Measurements from ENCODE around the gene USP12.
A peak's percentile ranks its signal among the peaks of the same experiment; 100 is the strongest.

- peak in 3 of 6 experiments; percentile 39 to 46 (median 41) for TF ChIP-seq CTCF (IDR thresholded peaks at IDR 0.05)
- no peak for TF ChIP-seq POLR2A (IDR thresholded peaks at IDR 0.05)
Measured at GRCh38 chr13:27016875-27017274, 154.7 kb downstream of the USP12 start.

All from Peyer's patch (tissue), 4 donors.